H1 (cell line): ENCODE measurements around the gene ABCD4. TPM values are rescaled to one million over a fixed set of nuclear protein-coding genes. Genes with fewer than 3 reads are reported as not detected.

Source experiments
- CTCF ChIA-PET: fragments of 300-600 bp; sonication (Branson Sonifier 250); formaldehyde crosslinking; loops from one replicate; lab custom pipeline; 2021; ENCODE audit not compliant: partially characterized antibody; lab: Charles Lee
- POLR2A ChIA-PET: fragments of 300-600 bp; sonication (Branson Sonifier 250); formaldehyde crosslinking; loops from one replicate; lab custom pipeline; 2021; ENCODE audit warnings: inconsistent platforms; ENCODE audit not compliant: partially characterized antibody; lab: Charles Lee
- DNase-seq, 2 experiments: peaks; one replicate each; pipeline versions ENCODE4 v3.0.0 to v3.0.0-alpha.2; 2010 to 2022; ENCODE audit warnings: low spot score in 2 of 2, low read depth in 1 of 2, mixed read lengths in 1 of 2
- FAIRE-seq: peaks from 2 replicates; lab custom pipeline; 2011; peaks lifted over from hg19 to GRCh38; lab: Jason Lieb, UNC
- H2AFZ ChIP-seq: 2 replicates; pipeline ENCODE4 v1.8.1; 2012; ENCODE audit warnings: low read length, inconsistent platforms
- H2AK5ac ChIP-seq: 2 replicates; pipeline ENCODE4 v1.6.1; 2013; ENCODE audit warnings: low read depth, low read length
- H2BK120ac ChIP-seq: replicated peaks from 2 replicates; pipeline ENCODE3; 2013; ENCODE audit warnings: low read depth, low read length, inconsistent platforms
- H2BK12ac ChIP-seq: 2 replicates; pipeline ENCODE4 v1.6.1; 2013; ENCODE audit warnings: low read depth, low read length
- H2BK15ac ChIP-seq: 2 replicates; pipeline ENCODE4 v1.6.1; 2013; ENCODE audit warnings: low read length
- H2BK20ac ChIP-seq: 2 replicates; pipeline ENCODE4 v1.6.1; 2013; ENCODE audit warnings: low read length
- H2BK5ac ChIP-seq: 2 replicates; pipeline ENCODE4 v1.6.1; 2013; ENCODE audit warnings: low read depth, low read length
- H3K14ac ChIP-seq: 2 replicates; pipeline ENCODE4 v1.6.1; 2013; ENCODE audit warnings: inconsistent platforms; ENCODE audit not compliant: insufficient read length
- H3K18ac ChIP-seq: 2 replicates; pipeline ENCODE4 v1.6.1; 2013; ENCODE audit warnings: low read length; ENCODE audit errors: extremely low read depth
- H3K23ac ChIP-seq: 2 replicates; pipeline ENCODE4 v1.6.1; 2013; ENCODE audit warnings: inconsistent platforms; ENCODE audit not compliant: insufficient read length
- H3K23me2 ChIP-seq: 2 replicates; pipeline ENCODE4 v1.6.1; 2013; ENCODE audit warnings: low read depth, low read length
- H3K27ac ChIP-seq: 2 replicates; pipeline ENCODE4 v1.6.1; 2011; ENCODE audit warnings: low read depth, low read length, inconsistent platforms
- H3K27me3 ChIP-seq, 4 experiments: replicated peaks in 1 of 4; 1 replicate in 1 of 4; 2 replicates in 3 of 4; pipeline versions ENCODE4 v1.6.1 to v1.8.1; 2011 to 2013; ENCODE audit warnings: low read length in 3 of 4, mild to moderate bottlenecking in 3 of 4, inconsistent platforms in 2 of 4, mixed read lengths in 2 of 4, moderate library complexity in 1 of 4; ENCODE audit not compliant: control insufficient read depth in 3 of 4, insufficient read depth in 3 of 4; ENCODE audit errors: extremely low read depth in 1 of 4
- H3K36me3 ChIP-seq, 4 experiments: 2 replicates each; pipeline versions ENCODE4 v1.6.1 to v1.8.1; 2011 to 2013; ENCODE audit warnings: mild to moderate bottlenecking in 4 of 4, low read length in 3 of 4, moderate library complexity in 2 of 4, control low read depth in 1 of 4, inconsistent platforms in 1 of 4; ENCODE audit not compliant: insufficient read depth in 4 of 4, control insufficient read depth in 2 of 4
- H3K4ac ChIP-seq: replicated peaks from 2 replicates; pipeline ENCODE3; 2013; ENCODE audit warnings: low read length, low read depth, mixed read lengths, inconsistent platforms; ENCODE audit not compliant: insufficient read length
- H3K4me1 ChIP-seq, 4 experiments: replicated peaks in 1 of 4; 1 replicate in 1 of 4; 2 replicates in 3 of 4; pipeline versions ENCODE4 v1.6.1 to v1.8.1; 2011 to 2013; ENCODE audit warnings: low read length in 3 of 4, inconsistent platforms in 2 of 4, mixed read lengths in 1 of 4; ENCODE audit not compliant: insufficient read depth in 4 of 4, control insufficient read depth in 3 of 4
- H3K4me2 ChIP-seq, 2 experiments: 2 replicates each; pipeline versions ENCODE4 v1.6.1 to v1.8.1; 2011 to 2013; ENCODE audit warnings: low read depth in 2 of 2, low read length in 2 of 2, control low read depth in 1 of 2, inconsistent platforms in 1 of 2, mild to moderate bottlenecking in 1 of 2; ENCODE audit not compliant: insufficient read depth in 1 of 2
- H3K4me3 ChIP-seq, 4 experiments: fragments of 200-600, 300-600 bp in 1 of 4; sonication (generic), shearing (Covaris generic), sonication (Bioruptor Twin) in 1 of 4; 2 replicates each; pipeline versions ENCODE4 v1.5.1 to v1.8.1; 2011 to 2016; ENCODE audit warnings: low read length in 4 of 4, low read depth in 3 of 4, control low read depth in 2 of 4, inconsistent platforms in 2 of 4, mild to moderate bottlenecking in 2 of 4, mixed read lengths in 1 of 4, moderate library complexity in 1 of 4; ENCODE audit not compliant: insufficient read depth in 2 of 4; ENCODE audit errors: extremely low read depth in 1 of 4
- H3K56ac ChIP-seq: replicated peaks from 2 replicates; pipeline ENCODE3; 2013; ENCODE audit warnings: low read depth, mild to moderate bottlenecking, mixed read lengths, low read length, inconsistent platforms; ENCODE audit not compliant: insufficient read length
- H3K79me1 ChIP-seq: 2 replicates; pipeline ENCODE4 v1.6.1; 2013; ENCODE audit warnings: low read depth, low read length, control low read depth
- H3K79me2 ChIP-seq, 2 experiments: 2 replicates each; pipeline versions ENCODE4 v1.6.1 to v1.8.1; 2012 to 2013; ENCODE audit warnings: low read length in 2 of 2, mild to moderate bottlenecking in 2 of 2, inconsistent platforms in 1 of 2; ENCODE audit not compliant: insufficient read depth in 2 of 2, control insufficient read depth in 1 of 2
- H3K9ac ChIP-seq, 4 experiments: replicated peaks in 1 of 4; 1 replicate in 1 of 4; 2 replicates in 3 of 4; pipeline versions ENCODE4 v1.6.1 to v1.8.1; 2011 to 2013; ENCODE audit warnings: low read depth in 3 of 4, low read length in 3 of 4, control low read depth in 2 of 4, mild to moderate bottlenecking in 2 of 4, moderate library complexity in 2 of 4, inconsistent platforms in 1 of 4; ENCODE audit errors: extremely low read depth in 1 of 4
- H3K9me3 ChIP-seq, 2 experiments: 2 replicates each; pipeline versions ENCODE4 v1.6.1 to v1.8.1; 2012 to 2013; ENCODE audit warnings: mild to moderate bottlenecking in 2 of 2, moderate library complexity in 2 of 2, control low read depth in 1 of 2, inconsistent platforms in 1 of 2, low read depth in 1 of 2, low read length in 1 of 2, mixed read lengths in 1 of 2; ENCODE audit not compliant: insufficient read depth in 2 of 2
- H4K20me1 ChIP-seq, 2 experiments: replicated peaks in 1 of 2; 2 replicates each; pipeline versions ENCODE3 to v1.8.1; 2011 to 2013; ENCODE audit warnings: inconsistent platforms in 2 of 2, low read length in 2 of 2, mild to moderate bottlenecking in 1 of 2; ENCODE audit not compliant: insufficient read depth in 2 of 2, control insufficient read depth in 1 of 2
- H4K5ac ChIP-seq: 2 replicates; pipeline ENCODE4 v1.6.1; 2013; ENCODE audit warnings: low read length, low read depth, mixed read lengths, inconsistent platforms; ENCODE audit not compliant: insufficient read length
- H4K8ac ChIP-seq: 2 replicates; pipeline ENCODE4 v1.8.0; 2013; ENCODE audit warnings: mild to moderate bottlenecking, moderate library complexity, low read length, inconsistent platforms; ENCODE audit not compliant: insufficient read depth; ENCODE audit errors: extremely low read depth
- H4K91ac ChIP-seq: replicated peaks from 2 replicates; pipeline ENCODE3; 2013; ENCODE audit warnings: low read length, mixed read lengths, inconsistent platforms; ENCODE audit not compliant: insufficient read length
- ATF3 ChIP-seq: IDR thresholded peaks from 2 replicates; pipeline ENCODE4 v1.6.1; 2011; ENCODE audit warnings: low read depth, mild to moderate bottlenecking, low read length; ENCODE audit not compliant: insufficient read depth
- CEBPB ChIP-seq: IDR thresholded peaks from 2 replicates; pipeline ENCODE4 v1.6.1; 2012; ENCODE audit warnings: low read depth, low read length
- EP300 ChIP-seq, 2 experiments: IDR thresholded peaks; 1 replicate in 1 of 2; 2 replicates in 1 of 2; pipeline ENCODE4 v1.6.1; 2011 to 2012; ENCODE audit warnings: low read depth in 2 of 2, low read length in 2 of 2, mild to moderate bottlenecking in 2 of 2, borderline replicate concordance in 1 of 2, inconsistent platforms in 1 of 2, moderate library complexity in 1 of 2
- HDAC2 ChIP-seq, 2 experiments: fragments of 300-600 bp in 1 of 2; sonication (generic) in 1 of 2; IDR thresholded peaks; 2 replicates each; pipeline ENCODE4 v1.6.1; 2011 to 2012; ENCODE audit warnings: low read depth in 2 of 2, low read length in 2 of 2, mild to moderate bottlenecking in 2 of 2, moderate library complexity in 2 of 2, borderline replicate concordance in 1 of 2, inconsistent platforms in 1 of 2
- KDM4A ChIP-seq: IDR thresholded peaks from one replicate; pipeline ENCODE4 v1.7.1; 2012; ENCODE audit warnings: low read depth, mild to moderate bottlenecking, moderate library complexity, low read length, inconsistent platforms; ENCODE audit not compliant: severe bottlenecking
- MAFK ChIP-seq: IDR thresholded peaks from 2 replicates; pipeline ENCODE4 v1.6.1; 2012; ENCODE audit warnings: low read depth, mild to moderate bottlenecking, improper control_type of control experiment, low read length
- POLR2A ChIP-seq, 2 experiments: IDR thresholded peaks; 1 replicate in 1 of 2; 2 replicates in 1 of 2; pipeline ENCODE4 v1.6.1; 2011; ENCODE audit warnings: low read depth in 2 of 2, low read length in 2 of 2, mild to moderate bottlenecking in 2 of 2; ENCODE audit errors: control extremely low read depth in 1 of 2
- SIX5 ChIP-seq: IDR thresholded peaks from 2 replicates; pipeline ENCODE4 v1.6.1; 2011; ENCODE audit warnings: mild to moderate bottlenecking, low read depth, low read length
- SP4 ChIP-seq: IDR thresholded peaks from 2 replicates; pipeline ENCODE4 v1.6.1; 2012; ENCODE audit warnings: low read length, inconsistent platforms
- WGBS, 2 experiments: shearing (Covaris generic) in 1 of 2; methylation state at CpG; one replicate each; pipeline versions ENCODE4 v1.1.6 to v1.1.7; 2013 to 2015; ENCODE audit warnings: low lambda C conversion rate in 2 of 2, mixed read lengths in 2 of 2, inconsistent platforms in 1 of 2, low coverage in 1 of 2, missing lambda C conversion rate in 1 of 2; ENCODE audit not compliant: insufficient replicate concordance in 2 of 2, insufficient coverage in 1 of 2, insufficient read length in 1 of 2; ENCODE audit errors: extremely low coverage in 1 of 2, missing lambda C conversion rate in 1 of 2; 5-methylcytosine and 5-hydroxymethylcytosine counted together
- polyA plus RNA-seq, 7 experiments: library from polyadenylated mRNA; depleted of rRNA in 3 of 7; stranded (reverse) in 5 of 7; unstranded in 2 of 7; fragments of >200 nt in 5 of 7; fragments of 200-250 nt in 2 of 7; gene quantifications; 1 replicate in 5 of 7; 2 replicates in 1 of 7; 4 replicates in 1 of 7; pipeline versions ENCODE4 v1.2.1 to v1.2.3, GENCODE V29; 2011 to 2013; ENCODE audit warnings: missing spikeins in 2 of 7, mixed read lengths in 2 of 7
- total RNA-seq: library from RNA; stranded (reverse); fragmentation: NEBNext Ultra II Directional; extraction: Animal tissue kit (Norgen Biotek cat#: 25700); gene quantifications from 2 replicates; pipeline ENCODE4 v1.2.1, GENCODE V29; 2021

ABCD4 gene
- total and polyA plus RNA-seq, 2 of the 8 experiments (the other 6 are each of a cell fraction or from before 2014, with no cell fraction given) = 47.9 to 97.7 TPM

- H3K23ac ChIP-seq = no peak overlapping the region
- TF ChIP-seq KDM4A = peak; percentile 45
- TF ChIP-seq MAFK = no peak
- no peak for TF ChIP-seq SIX5
- TF ChIP-seq SP4 = 0 out of 2 replicates have a peak, but pooled peaks have one; percentile 30
- TF ChIP-seq HDAC2 (IDR thresholded peaks at IDR 0.05; ENCODE audit: borderline replicate concordance in 1 of 2, low read depth in 2 of 2, low read length in 2 of 2) = 0 out of 4 replicates have a peak, but pooled peaks of 1 of the 2 experiments have one; percentile 18
- 0 out of 3 replicates have a peak, but pooled peaks of 1 of the 2 experiments have one; percentile 22 for TF ChIP-seq EP300 (IDR thresholded peaks at IDR 0.05; ENCODE audit: borderline replicate concordance in 1 of 2, low read depth in 2 of 2, low read length in 2 of 2)
- TF ChIP-seq CEBPB = no peak
- TF ChIP-seq POLR2A (IDR thresholded peaks at IDR 0.05; ENCODE audit: control extremely low read depth in 1 of 2, low read depth in 2 of 2, low read length in 2 of 2) = no peak
- peak; percentile 22; the same call in 1 of the 2 replicates for TF ChIP-seq ATF3
Observed at GRCh38 chr14:74257078-74257940, 45.4 kb downstream of the ABCD4 start.

More at GRCh38 chr14:74257078-74257940, 45.4 kb downstream of the ABCD4 start:
- no peak overlapping the region for H3K27ac ChIP-seq
- peak overlapping the region; percentile 58 to 81 for H3K4me2 ChIP-seq
- no peak for FAIRE-seq
- no peak overlapping the region for H3K14ac ChIP-seq
- H3K36me3 ChIP-seq = no peaks in the 10 kb centered on the region
- H2AK5ac ChIP-seq = no peak overlapping the region
- no peak overlapping the region for H2BK120ac ChIP-seq
- H2AFZ ChIP-seq = peak overlapping the region; percentile 55; the same call in 1 of the 2 replicates
- CTCF ChIA-PET = interaction anchor here (0.5 to 9.9 kb wide), 32 partner anchors 7 to 962 kb away, joined by 3 to 122 read pairs (median 4); partner anchors contain the start of gene VSX2
- H4K5ac ChIP-seq = no peak overlapping the region
- H4K20me1 ChIP-seq = no peaks in the 10 kb centered on the region
- no peak overlapping the region for H2BK15ac ChIP-seq
- H3K56ac ChIP-seq = no peak overlapping the region
- peaks cover 8% of the 10 kb centered on the region; the same call in 1 of the 2 replicates for H3K23me2 ChIP-seq
- H2BK5ac ChIP-seq = no peak overlapping the region
- H3K4me3 ChIP-seq = peak overlapping the region; percentile 35 to 87 (median 44)
- H3K79me2 ChIP-seq = no peaks in the 10 kb centered on the region
- H2BK12ac ChIP-seq = no peak overlapping the region
- H4K8ac ChIP-seq = peak overlapping the region; percentile 91; the same call in 1 of the 2 replicates
- H3K4me1 ChIP-seq = no peaks in the 10 kb centered on the region; a peak in 1 of 7 replicates
- H3K27me3 ChIP-seq = peaks cover 3 to 18% (median 17%) of the 10 kb centered on the region in 4 experiments
- no peak overlapping the region for H4K91ac ChIP-seq
- H3K79me1 ChIP-seq = no peaks in the 10 kb centered on the region
- DNase-seq = peak in 1 of 2 experiments; percentile 86
- WGBS, 2 experiments = 28% methylated on average over 43 of the region's 68 CpGs; no CpG with 5 or more reads in 1 of the 2 experiments
- no peak overlapping the region for H2BK20ac ChIP-seq
- no peak overlapping the region for H3K9ac ChIP-seq
- H3K9me3 ChIP-seq = no peaks in the 10 kb centered on the region
- POLR2A ChIA-PET = interaction anchor here (0.5 to 1.7 kb wide), 5 partner anchors 12 to 223 kb away, joined by 3 to 4 read pairs (median 4); partner anchors contain the start of gene ABCD4
- no peak overlapping the region for H3K4ac ChIP-seq
- no peak overlapping the region for H3K18ac ChIP-seq
